IPS-15b (cell line): Measurements from ENCODE around the gene MUCL3.

ENCODE experiments used
- H3K27me3 ChIP-seq: one replicate; pipeline ENCODE4 v1.6.1; 2013; ENCODE audit warnings: low read length; ENCODE audit not compliant: control insufficient read depth, insufficient read depth
- H3K36me3 ChIP-seq: one replicate; pipeline ENCODE4 v1.6.1; 2013; ENCODE audit warnings: low read length; ENCODE audit not compliant: control insufficient read depth, insufficient read depth
- H3K4me1 ChIP-seq: one replicate; pipeline ENCODE4 v1.6.1; 2013; ENCODE audit warnings: mild to moderate bottlenecking, low read length; ENCODE audit not compliant: control insufficient read depth, insufficient read depth
- H3K4me3 ChIP-seq: one replicate; pipeline ENCODE4 v1.5.1; 2013; ENCODE audit warnings: low read depth, low read length
- H3K9ac ChIP-seq: one replicate; pipeline ENCODE4 v1.6.1; 2013; ENCODE audit warnings: low read depth, mild to moderate bottlenecking, low read length
- H3K9me3 ChIP-seq: one replicate; pipeline ENCODE4 v1.6.1; 2013; ENCODE audit warnings: mild to moderate bottlenecking, low read length; ENCODE audit not compliant: control insufficient read depth, insufficient read depth

The MUCL3 gene

DNA sequence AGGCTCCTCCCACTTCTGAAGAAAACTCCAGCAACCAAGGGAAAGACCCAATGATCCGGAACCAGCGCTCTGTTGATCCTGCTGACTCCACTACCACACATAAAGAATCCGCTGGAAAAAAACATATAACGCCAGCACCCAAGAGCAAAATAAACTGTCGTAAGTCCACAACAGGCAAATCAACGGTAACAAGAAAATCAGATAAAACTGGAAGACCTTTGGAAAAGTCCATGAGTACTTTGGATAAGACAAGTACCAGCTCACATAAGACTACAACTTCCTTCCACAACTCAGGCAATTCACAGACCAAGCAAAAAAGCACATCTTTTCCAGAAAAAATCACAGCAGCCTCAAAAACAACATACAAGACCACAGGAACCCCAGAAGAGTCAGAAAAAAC, 8.0 kb downstream of the MUCL3 start:
- no peaks in the 10 kb centered on the region for H3K9me3 ChIP-seq
- H3K4me3 ChIP-seq: no peak overlapping the region
- H3K27me3 ChIP-seq: peaks cover 15% of the 10 kb centered on the region
- H3K36me3 ChIP-seq: no peaks in the 10 kb centered on the region
- H3K4me1 ChIP-seq: no peaks in the 10 kb centered on the region
- H3K9ac ChIP-seq: no peak overlapping the region

DNA sequence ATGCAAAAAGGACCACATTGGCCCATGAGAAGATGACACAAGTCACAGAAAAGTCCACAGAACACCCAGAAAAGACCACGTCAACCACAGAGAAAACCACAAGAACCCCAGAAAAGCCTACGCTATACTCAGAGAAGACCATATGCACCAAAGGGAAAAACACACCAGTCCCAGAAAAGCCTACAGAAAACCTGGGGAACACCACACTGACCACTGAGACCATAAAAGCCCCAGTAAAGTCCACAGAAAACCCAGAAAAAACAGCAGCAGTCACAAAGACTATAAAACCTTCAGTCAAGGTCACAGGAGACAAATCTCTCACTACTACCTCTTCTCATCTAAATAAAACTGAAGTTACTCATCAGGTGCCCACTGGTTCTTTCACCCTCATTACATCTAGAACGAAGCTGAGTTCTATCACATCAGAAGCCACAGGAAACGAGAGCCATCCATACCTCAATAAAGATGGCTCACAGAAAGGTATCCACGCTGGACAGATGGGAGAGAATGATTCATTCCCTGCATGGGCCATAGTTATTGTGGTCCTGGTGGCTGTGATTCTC, 11.2 kb downstream of the MUCL3 start:
- Histone ChIP-seq H3K9ac (no peak overlapping the region), H3K9me3 (no peaks in the 10 kb centered on the region), H3K4me1 (peaks cover 10% of the 10 kb centered on the region), H3K27me3 (peaks cover 33% of the 10 kb centered on the region), H3K36me3 (no peaks in the 10 kb centered on the region), H3K4me3 (no peak overlapping the region)

DNA sequence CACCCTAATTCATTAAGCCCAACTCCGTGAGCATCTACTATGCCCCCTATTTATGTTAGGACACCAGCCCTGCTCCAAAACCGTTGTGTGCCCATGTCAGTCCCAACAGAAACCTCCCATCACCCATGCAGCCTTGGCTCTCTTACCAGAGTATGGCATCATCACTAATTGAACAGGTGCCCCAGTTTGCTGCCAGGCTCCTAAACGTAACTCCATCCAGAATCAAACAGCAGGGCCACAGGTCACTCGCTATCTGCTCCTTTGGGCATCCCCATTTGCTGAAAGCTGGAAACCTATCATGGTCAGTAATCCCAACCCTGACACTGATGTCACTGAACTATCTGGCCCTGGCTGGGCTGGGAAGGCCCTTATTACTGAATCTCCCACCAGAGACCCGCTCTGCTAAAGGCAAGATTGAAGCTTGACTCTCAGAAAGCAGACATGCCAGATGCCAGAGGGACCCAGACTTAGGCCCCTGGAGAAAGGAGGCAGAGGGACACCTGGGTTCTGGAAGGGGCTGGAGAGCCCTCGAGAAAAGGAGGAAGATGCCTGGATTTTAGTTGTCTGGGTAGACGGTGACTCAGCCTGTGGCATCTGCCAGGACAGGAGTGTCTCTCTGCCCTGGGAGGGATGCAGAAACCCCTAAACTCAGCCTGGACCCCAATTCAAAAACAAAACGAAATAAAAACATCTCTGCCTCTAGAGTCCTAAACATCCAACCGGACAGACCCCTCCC, 14.0 kb downstream of the MUCL3 start:
- H3K4me3 ChIP-seq: peak overlapping the region; percentile 56
- no peaks in the 10 kb centered on the region for H3K9me3 ChIP-seq
- H3K4me1 ChIP-seq: peaks cover 10% of the 10 kb centered on the region
- H3K36me3 ChIP-seq: no peaks in the 10 kb centered on the region
- peak overlapping the region; percentile 47 for H3K9ac ChIP-seq
- H3K27me3 ChIP-seq: peaks cover 42% of the 10 kb centered on the region

DNA sequence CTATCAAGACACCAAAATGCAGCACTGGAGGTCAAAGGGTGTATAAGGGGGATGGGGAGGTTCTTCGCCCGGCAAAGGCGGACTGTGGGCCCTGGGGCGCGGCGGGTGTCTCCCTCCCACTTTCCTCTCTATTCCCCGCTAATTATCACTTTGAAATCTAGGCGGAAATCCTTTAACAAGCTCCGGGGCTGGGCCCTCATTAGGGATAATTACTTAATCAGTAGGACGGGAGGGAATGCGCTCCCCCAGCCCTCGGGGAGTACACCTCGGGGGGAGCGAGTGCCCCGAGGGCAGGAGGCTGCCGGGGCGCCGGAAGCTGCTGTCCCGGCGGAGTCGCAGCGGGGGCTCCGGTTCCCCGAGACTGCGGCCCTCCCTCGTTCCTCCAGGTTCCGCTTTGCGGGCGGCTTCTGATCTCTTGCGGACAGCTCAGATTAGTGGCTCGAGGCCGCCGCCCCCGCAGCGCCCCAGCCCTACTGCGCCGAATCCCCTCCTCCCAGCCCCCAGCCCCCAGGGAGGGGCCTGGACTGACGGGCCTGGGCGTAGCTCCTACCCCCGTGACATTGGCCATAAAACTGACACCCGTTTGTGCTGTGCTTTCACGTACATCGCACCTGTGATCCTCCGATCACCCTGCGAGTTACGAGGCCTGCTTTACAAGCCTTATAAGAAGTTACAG, 14.7 kb downstream of the MUCL3 start:
- peak overlapping the region; percentile 47 for H3K9ac ChIP-seq
- H3K4me1 ChIP-seq: peaks cover 10% of the 10 kb centered on the region
- no peaks in the 10 kb centered on the region for H3K9me3 ChIP-seq
- no peaks in the 10 kb centered on the region for H3K36me3 ChIP-seq
- H3K4me3 ChIP-seq: peak overlapping the region; percentile 56
- peaks cover 42% of the 10 kb centered on the region for H3K27me3 ChIP-seq

DNA sequence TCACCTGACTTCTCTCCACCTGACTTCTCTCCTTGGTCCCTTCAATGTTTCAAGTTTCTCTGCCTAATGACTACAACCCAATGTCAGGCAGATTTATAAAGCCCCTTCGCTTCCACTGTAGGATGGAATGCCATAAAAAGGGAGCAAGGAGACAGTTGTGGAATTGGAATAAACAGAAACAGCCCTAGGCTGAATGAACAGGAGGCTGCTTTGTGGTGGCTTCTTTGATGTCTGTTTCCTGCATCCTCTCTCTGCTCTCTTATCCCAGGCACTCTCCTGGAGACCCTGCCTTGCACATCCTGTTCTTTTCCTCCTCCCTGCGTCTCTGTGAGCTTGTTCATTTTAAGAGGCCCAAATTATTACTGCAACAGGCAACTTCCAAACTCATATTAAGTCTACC, 16.9 kb downstream of the MUCL3 start:
- H3K9me3 ChIP-seq: no peaks in the 10 kb centered on the region
- H3K9ac ChIP-seq: no peak overlapping the region
- peaks cover 10% of the 10 kb centered on the region for H3K4me1 ChIP-seq
- H3K36me3 ChIP-seq: no peaks in the 10 kb centered on the region
- H3K27me3 ChIP-seq: peaks cover 32% of the 10 kb centered on the region
- H3K4me3 ChIP-seq: no peak overlapping the region

DNA sequence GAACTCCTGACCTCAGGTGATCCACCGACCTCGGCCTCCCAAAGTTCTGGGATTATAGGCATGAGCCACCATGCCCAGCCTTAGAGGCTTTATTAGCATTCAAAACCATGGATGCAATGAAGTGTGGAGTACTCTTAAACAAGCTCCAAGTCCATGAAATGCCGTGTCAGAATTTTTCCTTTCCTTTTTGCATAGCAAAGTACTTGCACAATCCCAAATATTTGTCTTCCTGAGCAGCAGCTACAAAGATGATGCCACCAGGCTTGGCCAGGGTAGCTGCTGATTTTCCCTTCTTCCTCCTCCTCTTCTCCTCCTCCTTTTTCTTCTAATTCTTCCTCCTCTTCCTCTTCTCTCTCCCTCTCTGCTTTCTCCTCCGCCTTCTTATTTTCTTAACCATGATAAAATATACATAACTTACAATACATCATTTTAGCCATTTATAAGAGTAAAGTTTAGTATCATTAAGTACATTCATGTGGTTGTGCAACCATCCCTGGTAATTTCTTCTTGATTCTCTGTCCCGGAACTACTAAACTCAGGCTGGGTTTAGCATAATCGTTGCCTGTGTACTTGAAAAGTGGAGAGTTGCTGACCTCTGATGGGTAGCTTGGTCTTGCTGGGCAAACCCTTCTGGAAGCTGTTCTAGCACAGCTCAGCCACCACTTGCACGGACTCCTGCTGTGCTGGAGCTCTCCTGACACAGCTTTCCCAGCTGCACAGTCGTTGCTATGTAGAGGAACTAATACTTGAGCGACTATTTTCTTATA, 20.3 kb downstream of the MUCL3 start:
- Histone ChIP-seq H3K4me3 (no peak overlapping the region), H3K9ac (no peak overlapping the region), H3K9me3 (no peaks in the 10 kb centered on the region), H3K27me3 (peaks cover 18% of the 10 kb centered on the region), H3K4me1 (peaks cover 1% of the 10 kb centered on the region), H3K36me3 (no peaks in the 10 kb centered on the region)

DNA sequence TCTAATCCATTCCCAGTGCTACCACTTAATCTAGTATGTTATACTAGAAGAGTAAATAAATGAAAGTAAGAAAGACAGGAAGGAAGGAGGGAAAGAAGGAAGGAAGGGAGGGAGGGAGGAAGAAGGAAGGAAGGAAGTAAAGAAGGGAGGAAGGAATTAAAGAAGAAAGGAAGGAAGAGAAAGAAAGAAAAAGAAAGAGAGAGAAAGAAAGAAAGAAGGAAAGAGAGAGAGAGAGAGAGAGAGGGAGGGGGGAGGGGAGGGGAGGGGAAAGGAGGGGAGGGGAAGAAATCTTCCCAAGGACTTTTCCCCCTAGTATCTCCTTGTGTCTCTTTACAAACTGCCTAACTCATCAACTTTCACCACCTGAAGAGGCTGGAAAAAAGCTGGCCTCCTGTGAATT, 21.9 kb downstream of the MUCL3 start:
- Histone ChIP-seq H3K9ac (no peak overlapping the region), H3K4me1 (no peaks in the 10 kb centered on the region), H3K9me3 (no peaks in the 10 kb centered on the region), H3K36me3 (no peaks in the 10 kb centered on the region), H3K4me3 (no peak overlapping the region), H3K27me3 (peaks cover 4% of the 10 kb centered on the region)

DNA sequence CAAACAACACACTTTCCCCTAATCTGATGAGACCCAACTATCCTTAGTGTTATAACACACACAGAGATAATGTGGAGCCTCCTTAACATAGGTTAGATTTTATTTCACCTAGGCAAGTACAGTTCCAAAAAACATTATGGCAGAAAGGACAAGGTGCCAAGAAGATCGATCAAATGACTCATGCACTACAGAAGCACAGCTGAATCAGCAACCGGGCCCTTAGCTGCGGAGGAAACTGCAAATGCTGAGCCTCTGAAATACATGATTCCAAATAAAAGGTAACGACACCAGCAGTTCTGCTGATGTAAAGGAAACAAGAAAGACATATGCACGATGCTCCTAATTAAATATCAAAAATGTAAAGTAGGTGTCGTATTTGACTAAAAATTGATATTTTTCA, 22.9 kb downstream of the MUCL3 start:
- no peak overlapping the region for H3K9ac ChIP-seq

DNA sequence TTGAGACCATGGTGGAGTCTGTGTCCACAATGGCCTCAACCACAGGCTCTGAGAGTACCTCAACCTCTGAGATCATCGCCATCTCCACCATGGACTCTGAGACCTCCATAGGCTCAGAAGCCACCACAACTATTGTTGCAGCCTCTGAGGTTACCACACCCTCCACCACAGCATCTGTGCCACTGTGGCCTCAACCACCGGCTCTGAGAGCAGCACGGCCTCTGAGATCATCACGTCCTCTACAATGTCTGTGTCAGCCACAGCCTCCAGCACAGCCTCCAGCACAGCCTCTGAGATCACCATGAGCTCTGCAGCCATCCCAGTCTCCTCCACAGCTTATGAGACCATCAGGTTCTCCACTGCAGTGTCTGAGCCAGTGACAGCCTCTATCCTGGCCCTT, 23.3 kb downstream of the MUCL3 start:
- Histone ChIP-seq H3K9ac (no peak overlapping the region), H3K4me3 (no peak overlapping the region), H3K27me3 (no peaks in the 10 kb centered on the region), H3K9me3 (no peaks in the 10 kb centered on the region), H3K4me1 (no peaks in the 10 kb centered on the region), H3K36me3 (no peaks in the 10 kb centered on the region)

More for the DNA sequence above, 22.9 kb downstream of the MUCL3 start:
- Histone ChIP-seq H3K4me3 (no peak overlapping the region), H3K36me3 (no peaks in the 10 kb centered on the region), H3K9me3 (no peaks in the 10 kb centered on the region), H3K27me3 (no peaks in the 10 kb centered on the region), H3K4me1 (no peaks in the 10 kb centered on the region)

DNA sequence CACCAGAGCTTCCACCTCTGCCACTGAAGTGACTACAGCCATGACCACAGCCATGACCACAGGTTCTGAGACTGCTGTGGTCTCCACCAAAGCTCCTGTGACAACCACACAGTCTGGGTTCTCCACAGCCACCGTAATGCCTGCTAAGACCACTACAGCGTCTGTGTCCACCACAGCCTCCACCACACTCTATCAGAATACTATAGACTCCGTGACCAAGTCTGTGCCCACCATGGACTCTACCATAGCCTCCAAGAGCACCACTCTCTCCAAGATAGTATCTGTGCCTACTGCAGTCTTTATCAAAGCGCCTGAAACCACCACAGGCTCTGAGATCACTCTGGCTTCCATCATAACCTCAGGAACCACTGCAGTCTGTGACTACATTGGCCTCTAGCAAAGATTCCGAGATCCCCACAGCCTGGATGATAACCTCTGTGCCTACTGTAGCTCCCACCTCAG, 24.4 kb downstream of the MUCL3 start:
- no peaks in the 10 kb centered on the region for H3K36me3 ChIP-seq
- no peaks in the 10 kb centered on the region for H3K27me3 ChIP-seq
- H3K9ac ChIP-seq: no peak overlapping the region
- H3K4me3 ChIP-seq: no peak overlapping the region
- no peaks in the 10 kb centered on the region for H3K4me1 ChIP-seq
- H3K9me3 ChIP-seq: no peaks in the 10 kb centered on the region

DNA sequence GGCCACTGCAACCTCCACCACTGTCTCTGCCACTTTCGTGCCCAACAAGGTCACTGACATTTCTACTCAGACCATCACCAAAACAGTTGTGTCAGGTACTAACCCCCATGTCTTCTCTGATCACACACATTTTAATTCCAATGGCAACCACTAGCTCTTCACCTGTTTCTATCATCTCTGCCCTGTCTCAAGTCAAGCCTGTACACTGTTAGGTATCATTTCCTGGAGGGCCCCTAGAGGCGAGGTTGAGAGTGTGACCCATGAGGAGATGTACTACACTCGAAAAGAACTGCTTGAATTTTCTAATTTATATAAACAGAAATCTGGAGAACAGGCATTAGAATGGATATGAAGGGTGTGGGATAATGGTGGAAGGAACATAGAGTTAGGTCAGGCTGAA, 25.4 kb downstream of the MUCL3 start:
- no peaks in the 10 kb centered on the region for H3K9me3 ChIP-seq
- no peak overlapping the region for H3K4me3 ChIP-seq
- H3K36me3 ChIP-seq: no peaks in the 10 kb centered on the region
- no peaks in the 10 kb centered on the region for H3K4me1 ChIP-seq
- H3K27me3 ChIP-seq: no peaks in the 10 kb centered on the region
- no peak overlapping the region for H3K9ac ChIP-seq
